ENCODE results near the gene ELF1. TPM values are rescaled to one million over a fixed set of nuclear protein-coding genes. Genes with fewer than 3 reads are reported as not detected.

ELF1 gene
- total and polyA plus RNA-seq, 10 of the 15 experiments (the other 5 are each of a cell fraction or from before 2014, with no cell fraction given): 43.3 to 97.6 (median 55.7) TPM

- no peak for TF ChIP-seq CTCF (IDR thresholded peaks at IDR 0.05 in 2 of 3, conservative IDR thresholded peaks at IDR 0.05 in 1 of 3; ENCODE audit: control insufficient read depth in 2 of 3, extremely low read depth in 1 of 3, insufficient read depth in 1 of 3, low read depth in 3 of 3, low read length in 3 of 3)
- no peak for TF ChIP-seq MEF2A (IDR thresholded peaks at IDR 0.05; ENCODE audit: insufficient read depth, low read depth, low read length)
- TF ChIP-seq POLR2A (IDR thresholded peaks at IDR 0.05; ENCODE audit: low read depth, low read length): peak; percentile 81
- TF ChIP-seq DPF2 (IDR thresholded peaks at IDR 0.05): 0 out of 2 replicates have a peak, but pooled peaks have one; percentile 4
- no peak for TF ChIP-seq ZNF622 (IDR thresholded peaks at IDR 0.05)
- TF ChIP-seq NBN (IDR thresholded peaks at IDR 0.05): no peak
- 0 out of 2 replicates have a peak, but pooled peaks have one; percentile 24 for TF ChIP-seq YY1 (IDR thresholded peaks at IDR 0.05; ENCODE audit: low read depth, low read length)
- TF ChIP-seq PAX8 (IDR thresholded peaks at IDR 0.05): no peak
- 0 out of 2 replicates have a peak, but pooled peaks have one; percentile 8 for TF ChIP-seq BMI1 (IDR thresholded peaks at IDR 0.05; ENCODE audit: borderline replicate concordance)
- peak; percentile 50; the same call in 1 of the 2 replicates for TF ChIP-seq GABPA (IDR thresholded peaks at IDR 0.05; ENCODE audit: low read depth)
- no peak for TF ChIP-seq SRF (IDR thresholded peaks at IDR 0.05; ENCODE audit: low read depth in 2 of 2, low read length in 2 of 2)
- TF ChIP-seq TAF1 (IDR thresholded peaks at IDR 0.05; ENCODE audit: borderline replicate concordance, low read depth, low read length): peak; percentile 35; the same call in 1 of the 2 replicates
- TF ChIP-seq ZBTB40 (IDR thresholded peaks at IDR 0.05; ENCODE audit: borderline replicate concordance): peak; percentile 68; the same call in 1 of the 2 replicates
- no peak; a peak in 1 of 4 replicates for TF ChIP-seq ETV6 (conservative IDR thresholded peaks at IDR 0.05 in 1 of 2, IDR thresholded peaks at IDR 0.05 in 1 of 2; ENCODE audit: borderline replicate concordance in 1 of 2, low read depth in 1 of 2)
- peak; percentile 4 for TF ChIP-seq PBX3 (IDR thresholded peaks at IDR 0.05; ENCODE audit: insufficient replicate concordance, low read depth, low read length)
- no peak for TF ChIP-seq SP1 (IDR thresholded peaks at IDR 0.05; ENCODE audit: low read depth, low read length)
- no peak; the same call in 1 of the 2 replicates for TF ChIP-seq GATAD2B (conservative IDR thresholded peaks at IDR 0.05; ENCODE audit: low read depth)
- peak; percentile 41; the same call in 1 of the 2 replicates for TF ChIP-seq SPI1 (IDR thresholded peaks at IDR 0.05; ENCODE audit: borderline replicate concordance, insufficient read depth, low read depth, low read length)
- TF ChIP-seq SUZ12 (IDR thresholded peaks at IDR 0.05; ENCODE audit: unreplicated experiment): no peak
- peak; percentile 93 for TF ChIP-seq TARDBP (IDR thresholded peaks at IDR 0.05; ENCODE audit: borderline replicate concordance)
- peak; percentile 73 for TF ChIP-seq RUNX3 (IDR thresholded peaks at IDR 0.05; ENCODE audit: low read length)
- peak in 1 of 2 experiments; percentile 34; a peak in 1 of 4 replicates for TF ChIP-seq IKZF2 (IDR thresholded peaks at IDR 0.05)
- peak; percentile 27; the same call in 1 of the 2 replicates for TF ChIP-seq ZNF207 (IDR thresholded peaks at IDR 0.05; ENCODE audit: borderline replicate concordance)
Measured at GRCh38 chr13:41060724-41061074, 41.6 kb upstream of the ELF1 start (continued).
